ENCODE data around the gene ABHD6. TPM values are rescaled to one million over a fixed set of nuclear protein-coding genes. Genes with fewer than 3 reads are reported as not detected.

ABHD6 gene
- total RNA-seq, 1 experiment from 2014 or later, result 18.9 TPM

GRCh38 chr3:58340594-58341244, 103.1 kb downstream of the ABHD6 start:
- POLR2A ChIA-PET, result no interaction called here
- Histone ChIP-seq H3K9me3 (ENCODE audit: control insufficient read depth, insufficient read depth, low read depth, low read length) (no peaks in the 10 kb centered on the region), H3K27me3 (ENCODE audit: control insufficient read depth, insufficient read depth, low read length) (no peaks in the 10 kb centered on the region), H3K27ac (ENCODE audit: low read length) (no peak overlapping the region), H3K36me3 (ENCODE audit: control insufficient read depth, insufficient read depth, low read length) (no peaks in the 10 kb centered on the region), H3K4me1 (ENCODE audit: control insufficient read depth, insufficient read depth, low read length) (no peaks in the 10 kb centered on the region), H3K4me3 (ENCODE audit: low read depth in 2 of 2, low read length in 2 of 2) (no peak overlapping the region)
- intact Hi-C loops (cut with micrococcal nuclease; ENCODE audit: unreplicated experiment), result no loop called here
- no peak for DNase-seq (ENCODE audit: low read depth, low spot score)
- ATAC-seq, result no peak
- in situ Hi-C loops (cut with HindIII; ENCODE audit: low pct_unique_long_range_greater_than_20kb, low sequenced_read_pairs), result no loop called here
- TF ChIP-seq CTCF (IDR thresholded peaks at IDR 0.05) (no peak), SIN3A (IDR thresholded peaks at IDR 0.05; ENCODE audit: borderline replicate concordance, insufficient read depth, low read depth, low read length) (no peak), POLR2AphosphoS5 (IDR thresholded peaks at IDR 0.05; ENCODE audit: low read depth, low read length) (no peak), REST (IDR thresholded peaks at IDR 0.05; ENCODE audit: insufficient read depth in 1 of 2, low read depth in 2 of 2, low read length in 1 of 2) (no peak), TCF7L2 (IDR thresholded peaks at IDR 0.05; ENCODE audit: low read depth, low read length) (no peak)
- BruUV-seq (replicated peaks), result no TSS peak
- CTCF ChIA-PET, result no interaction called here

GRCh38 chr3:58341376-58341775, 103.8 kb downstream of the ABHD6 start:
- ChIA-PET CTCF (no interaction called here), POLR2A (no interaction called here)
- Histone ChIP-seq H3K36me3 (ENCODE audit: control insufficient read depth, insufficient read depth, low read length) (no peaks in the 10 kb centered on the region), H3K27ac (ENCODE audit: low read length) (no peak overlapping the region), H3K9me3 (ENCODE audit: control insufficient read depth, insufficient read depth, low read depth, low read length) (no peaks in the 10 kb centered on the region), H3K27me3 (ENCODE audit: control insufficient read depth, insufficient read depth, low read length) (no peaks in the 10 kb centered on the region), H3K4me1 (ENCODE audit: control insufficient read depth, insufficient read depth, low read length) (no peaks in the 10 kb centered on the region), H3K4me3 (ENCODE audit: low read depth in 2 of 2, low read length in 2 of 2) (no peak overlapping the region)
- TF ChIP-seq REST (IDR thresholded peaks at IDR 0.05; ENCODE audit: insufficient read depth in 1 of 2, low read depth in 2 of 2, low read length in 1 of 2) (no peak), CTCF (IDR thresholded peaks at IDR 0.05) (no peak), TCF7L2 (IDR thresholded peaks at IDR 0.05; ENCODE audit: low read depth, low read length) (no peak)
- intact Hi-C loops (cut with micrococcal nuclease; ENCODE audit: unreplicated experiment), result no loop called here
- ATAC-seq, result no peak
- no peak for DNase-seq (ENCODE audit: low read depth, low spot score)
- no TSS peak for BruUV-seq (replicated peaks)
- in situ Hi-C loops (cut with HindIII; ENCODE audit: low pct_unique_long_range_greater_than_20kb, low sequenced_read_pairs), result no loop called here

All from Panc1 (cell line).